IgD-negative memory B cell (primary cell): Measurements from ENCODE around the gene ARHGEF6. TPM values are rescaled to one million over a fixed set of nuclear protein-coding genes. Genes with fewer than 3 reads are reported as not detected.

Experiments used
- H3K27ac Mint-ChIP-seq, 3 donors: one replicate each; pipeline ENCODE4 v1.8.0; 2020 to 2022; ENCODE audit warnings: mild to moderate bottlenecking in 3 of 3, mixed read lengths in 3 of 3, moderate library complexity in 1 of 3
- H3K27me3 Mint-ChIP-seq: one replicate; pipeline ENCODE4 v1.8.0; 2021; ENCODE audit warnings: mixed read lengths
- H3K36me3 Mint-ChIP-seq: one replicate; pipeline ENCODE4 v1.8.0; 2020; ENCODE audit warnings: mild to moderate bottlenecking, mixed read lengths
- H3K4me1 Mint-ChIP-seq, 3 donors: one replicate each; pipeline ENCODE4 v1.8.0; 2020 to 2022; ENCODE audit warnings: mixed read lengths in 3 of 3, mild to moderate bottlenecking in 1 of 3
- H3K4me3 Mint-ChIP-seq, 4 donors: one replicate each; pipeline ENCODE4 v1.8.0; 2020 to 2022; ENCODE audit warnings: mild to moderate bottlenecking in 4 of 4, mixed read lengths in 4 of 4, moderate library complexity in 3 of 4
- H3K9me3 Mint-ChIP-seq, 3 donors: one replicate each; pipeline ENCODE4 v1.8.0; 2020 to 2021; ENCODE audit warnings: mixed read lengths in 3 of 3, mild to moderate bottlenecking in 1 of 3
- polyA plus RNA-seq: library from polyadenylated mRNA; unstranded; fragments of 300-500 nt; fragmentation: Illumina TruSeq; gene quantifications from one replicate; pipeline ENCODE4 v1.2.3, GENCODE V29; 2021

The ARHGEF6 gene
- polyA plus RNA-seq, 1 donor from 2014 or later = 39.6 TPM

DNA sequence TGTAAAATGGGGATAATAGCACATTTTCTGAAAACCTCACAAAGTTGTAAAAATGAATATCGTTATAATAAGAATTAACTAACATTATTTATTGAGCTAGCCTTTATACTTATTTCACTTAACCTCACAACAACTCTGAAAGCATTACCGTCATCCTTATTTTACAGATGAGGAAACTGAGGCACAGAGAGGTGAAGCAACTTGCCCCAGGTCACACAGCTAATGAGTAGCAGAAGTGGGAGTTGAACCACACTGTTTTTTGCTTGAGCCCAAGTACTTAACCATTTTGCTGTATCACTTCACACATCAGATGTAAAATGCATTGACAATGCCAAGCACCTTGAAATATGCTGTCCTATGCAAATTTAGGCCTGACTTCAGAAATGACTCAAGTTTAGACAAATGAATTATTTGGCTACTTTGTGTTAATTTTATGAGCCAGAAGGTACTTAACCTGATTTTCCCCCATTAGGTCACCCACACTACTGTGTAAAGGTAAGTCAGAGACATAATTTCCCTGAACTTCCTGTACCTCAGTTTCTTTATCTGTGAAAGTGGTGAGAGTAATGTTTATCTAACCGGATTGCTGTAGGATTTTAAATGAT lies 109.6 kb downstream of the ARHGEF6 start:
- Mint-ChIP-seq H3K27me3 (no peaks in the 10 kb centered on the region), H3K9me3 (peaks cover 0 to 1% (median 0%) of the 10 kb centered on the region in 3 donors), H3K4me3 (no peak overlapping the region), H3K27ac (peak overlapping the region in 2 of 3 donors; percentile 11 to 54), H3K4me1 (peaks cover 7 to 9% (median 9%) of the 10 kb centered on the region in 3 donors), H3K36me3 (peaks cover 9% of the 10 kb centered on the region)

DNA sequence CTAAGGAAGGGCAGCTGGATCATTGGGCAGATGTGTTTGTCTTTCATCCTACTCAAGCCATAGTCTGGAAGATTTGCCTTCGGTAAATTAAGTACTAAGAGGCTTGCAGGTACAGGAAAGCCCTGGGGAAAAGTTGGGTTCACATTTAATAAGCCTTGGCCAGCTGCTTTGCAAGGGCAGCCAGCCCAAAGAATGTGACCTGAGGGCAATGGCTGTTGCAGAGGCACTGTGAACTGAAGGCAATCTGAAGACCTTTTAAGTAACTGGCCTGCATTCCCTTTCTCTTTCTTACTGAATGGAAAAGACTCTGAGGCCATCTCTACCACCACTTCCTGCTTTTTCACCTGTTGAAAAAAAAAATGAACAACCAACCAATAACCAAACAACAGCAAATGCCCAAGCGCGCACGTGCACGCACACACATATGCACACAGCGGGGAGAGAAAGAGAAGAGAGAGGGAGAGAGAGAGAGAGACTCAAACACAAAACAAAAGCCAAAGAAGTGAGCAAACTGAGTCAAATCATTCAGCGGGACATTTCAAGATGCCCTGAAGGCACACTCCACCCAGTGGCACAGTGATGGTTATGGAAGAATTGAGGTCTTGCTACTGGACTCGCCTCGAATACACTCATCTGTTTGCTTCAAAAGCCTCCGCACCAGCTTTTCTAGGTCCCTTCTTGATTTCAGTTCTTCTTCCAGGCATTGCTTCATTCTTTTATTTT lies 113.1 kb downstream of the ARHGEF6 start:
- Mint-ChIP-seq H3K4me1 (peaks cover 2 to 11% (median 5%) of the 10 kb centered on the region in 3 donors), H3K27ac (peak overlapping the region in 1 of 3 donors; percentile 40), H3K4me3 (peak overlapping the region in 1 of 4 donors; percentile 13), H3K9me3 (peaks cover 0 to 1% (median 0%) of the 10 kb centered on the region in 3 donors), H3K27me3 (no peaks in the 10 kb centered on the region), H3K36me3 (peaks cover 9% of the 10 kb centered on the region)

DNA sequence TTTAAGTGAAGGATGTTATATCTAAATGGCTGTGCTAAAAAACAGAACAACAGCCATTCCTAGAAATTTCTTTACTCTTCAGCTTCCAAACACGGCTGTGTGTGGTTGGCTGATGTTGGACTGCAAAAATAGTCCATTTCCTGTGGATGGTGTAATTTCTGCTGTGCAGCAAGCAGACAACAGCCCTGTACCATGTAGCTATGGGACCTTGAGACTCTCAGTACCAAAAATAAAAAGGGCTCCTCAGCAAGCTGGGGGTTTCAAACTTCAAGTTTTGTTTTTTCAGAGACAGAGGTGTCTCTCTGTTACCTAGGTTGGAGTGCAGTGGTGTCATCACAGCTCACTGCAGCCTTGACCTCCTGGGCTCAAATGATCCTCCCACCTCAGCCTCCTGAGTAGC lies 114.6 kb downstream of the ARHGEF6 start:
- Mint-ChIP-seq H3K36me3 (peaks cover 6% of the 10 kb centered on the region), H3K4me3 (no peak overlapping the region)

DNA sequence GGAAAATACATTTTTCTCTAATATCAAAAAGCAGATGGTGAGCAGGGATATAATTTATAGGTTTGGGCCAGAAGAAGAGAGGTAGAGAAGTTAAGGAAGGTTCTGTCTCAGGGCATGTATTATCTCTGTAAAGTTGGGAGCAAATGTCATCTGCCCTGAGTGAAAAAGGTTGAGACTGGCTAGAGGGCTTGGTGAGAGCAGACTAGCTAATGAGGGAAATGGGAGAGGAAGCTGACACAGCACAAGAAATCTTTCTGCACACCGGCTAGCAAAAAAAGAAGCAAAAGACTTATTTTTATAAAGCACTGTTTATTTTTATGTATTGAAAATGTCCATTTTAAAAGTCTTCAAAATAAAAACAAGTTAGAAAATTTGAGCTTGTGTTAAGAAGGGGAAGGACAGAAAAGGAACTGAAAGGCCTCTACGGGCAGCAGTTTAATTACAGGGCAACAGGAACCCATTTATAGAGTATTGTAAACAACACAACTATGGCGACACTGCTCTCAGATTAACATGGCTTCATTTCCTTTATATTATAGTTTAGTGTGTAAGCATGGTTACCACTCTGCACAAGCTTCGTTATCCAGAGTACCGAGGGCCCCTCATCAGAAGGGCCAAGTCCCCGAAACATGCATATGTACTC lies 115.4 kb downstream of the ARHGEF6 start:
- Mint-ChIP-seq H3K36me3 (peaks cover 6% of the 10 kb centered on the region), H3K9me3 (peaks cover 0 to 1% (median 0%) of the 10 kb centered on the region in 3 donors), H3K4me3 (peak overlapping the region in 1 of 4 donors; percentile 38), H3K27ac (peak overlapping the region in 2 of 3 donors; percentile 57 to 82), H3K4me1 (peaks cover 2 to 13% (median 5%) of the 10 kb centered on the region in 3 donors), H3K27me3 (no peaks in the 10 kb centered on the region)

More for the DNA sequence above, 114.6 kb downstream of the ARHGEF6 start:
- Mint-ChIP-seq H3K27me3 (no peaks in the 10 kb centered on the region), H3K27ac (peak overlapping the region in 1 of 3 donors; percentile 82), H3K9me3 (peaks cover 0 to 1% (median 0%) of the 10 kb centered on the region in 3 donors), H3K4me1 (peaks cover 2 to 11% (median 5%) of the 10 kb centered on the region in 3 donors)

DNA sequence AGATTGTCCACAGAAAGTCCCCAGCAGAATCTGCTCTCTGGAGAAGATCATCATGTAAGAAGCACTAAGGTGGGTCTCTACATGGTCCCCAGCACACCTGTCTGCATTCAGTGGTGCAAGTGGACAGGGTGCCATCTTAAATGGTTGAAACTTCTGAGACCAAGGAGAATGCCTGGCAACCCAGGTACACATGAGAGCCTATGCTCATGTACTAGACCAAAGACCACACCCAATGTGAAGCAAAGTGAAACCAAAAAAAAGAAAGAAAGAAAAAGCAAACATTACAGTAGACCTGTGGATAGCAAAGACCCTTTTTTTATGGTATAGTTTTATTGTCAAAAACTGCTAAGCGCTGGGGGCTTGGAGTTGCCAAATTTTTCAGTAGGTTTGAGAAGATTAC lies 117.8 kb downstream of the ARHGEF6 start:
- H3K9me3 Mint-ChIP-seq = no peaks in the 10 kb centered on the region
- no peak overlapping the region for H3K4me3 Mint-ChIP-seq
- peaks cover 2% of the 10 kb centered on the region for H3K36me3 Mint-ChIP-seq
- H3K27ac Mint-ChIP-seq = peak overlapping the region in 1 of 3 donors; percentile 45
- H3K4me1 Mint-ChIP-seq = peaks cover 9 to 13% (median 13%) of the 10 kb centered on the region in 3 donors
- H3K27me3 Mint-ChIP-seq = no peaks in the 10 kb centered on the region

DNA sequence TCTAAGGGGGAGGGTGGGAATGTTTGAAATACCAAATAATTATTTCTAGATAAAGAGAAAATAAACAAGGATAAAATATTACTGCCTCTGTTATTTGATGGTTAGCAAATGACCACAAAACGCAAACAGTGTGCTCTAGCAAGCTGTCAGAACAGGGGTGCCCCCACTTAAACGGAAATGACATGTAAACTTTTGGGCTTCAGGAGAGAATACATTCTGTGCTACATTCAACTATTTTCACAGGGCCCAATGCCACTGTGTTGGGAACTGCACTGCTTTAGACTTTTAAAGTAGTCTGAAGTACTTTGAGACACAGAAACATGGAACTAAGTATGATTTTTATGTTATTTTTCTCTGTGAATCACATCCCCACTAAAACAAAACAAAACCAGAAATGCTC lies 118.6 kb downstream of the ARHGEF6 start:
- H3K27me3 Mint-ChIP-seq = no peaks in the 10 kb centered on the region
- no peak overlapping the region for H3K4me3 Mint-ChIP-seq
- H3K9me3 Mint-ChIP-seq = no peaks in the 10 kb centered on the region
- H3K36me3 Mint-ChIP-seq = peaks cover 2% of the 10 kb centered on the region
- H3K4me1 Mint-ChIP-seq = peaks cover 9 to 14% (median 13%) of the 10 kb centered on the region in 3 donors
- peak overlapping the region in 1 of 3 donors; percentile 63 for H3K27ac Mint-ChIP-seq

DNA sequence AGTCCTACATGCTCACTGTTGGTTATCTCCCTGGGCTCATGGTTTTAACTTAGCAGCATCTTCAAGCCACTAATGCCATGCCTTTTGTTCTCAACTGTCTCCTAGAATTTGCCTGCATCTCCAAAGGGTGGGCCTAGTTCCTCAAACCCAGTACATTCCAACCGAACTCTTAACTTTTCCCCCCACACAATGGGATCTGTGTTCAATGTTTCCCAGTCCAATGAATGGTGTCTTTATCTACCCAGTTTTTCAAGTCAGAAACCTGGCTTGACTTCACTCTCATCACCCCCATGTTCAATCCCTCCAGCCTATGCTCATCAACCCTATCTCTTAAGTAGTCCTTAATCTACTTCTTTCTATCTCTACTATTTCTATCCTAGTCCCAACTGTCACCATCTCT lies 119.8 kb downstream of the ARHGEF6 start:
- Mint-ChIP-seq H3K9me3 (no peaks in the 10 kb centered on the region), H3K36me3 (no peaks in the 10 kb centered on the region), H3K27me3 (no peaks in the 10 kb centered on the region), H3K4me3 (no peak overlapping the region), H3K27ac (peak overlapping the region in 1 of 3 donors; percentile 5), H3K4me1 (peaks cover 9 to 14% (median 13%) of the 10 kb centered on the region in 3 donors)

DNA sequence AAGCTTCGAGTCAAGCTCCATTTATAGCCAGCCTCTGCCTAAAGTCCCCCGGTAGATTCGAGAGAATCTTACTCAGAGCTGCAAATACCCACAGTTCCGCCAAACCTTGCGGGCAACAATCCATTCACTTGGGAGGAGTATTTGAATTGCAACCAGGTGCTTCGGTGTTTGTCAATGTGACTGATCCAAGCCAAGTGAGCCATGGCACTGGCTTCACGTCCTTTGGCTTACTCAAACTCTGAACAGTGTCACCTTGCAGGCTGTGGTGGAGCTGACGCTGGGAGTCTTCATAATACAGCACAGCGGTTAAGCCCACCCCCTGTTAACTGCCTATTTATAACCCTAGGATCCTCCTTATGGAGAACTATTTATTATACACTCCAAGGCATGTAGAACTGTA lies 121.6 kb downstream of the ARHGEF6 start:
- Mint-ChIP-seq H3K27ac (no peak overlapping the region), H3K27me3 (no peaks in the 10 kb centered on the region), H3K4me1 (peaks cover 7 to 8% (median 7%) of the 10 kb centered on the region in 3 donors), H3K9me3 (no peaks in the 10 kb centered on the region), H3K4me3 (no peak overlapping the region), H3K36me3 (no peaks in the 10 kb centered on the region)

DNA sequence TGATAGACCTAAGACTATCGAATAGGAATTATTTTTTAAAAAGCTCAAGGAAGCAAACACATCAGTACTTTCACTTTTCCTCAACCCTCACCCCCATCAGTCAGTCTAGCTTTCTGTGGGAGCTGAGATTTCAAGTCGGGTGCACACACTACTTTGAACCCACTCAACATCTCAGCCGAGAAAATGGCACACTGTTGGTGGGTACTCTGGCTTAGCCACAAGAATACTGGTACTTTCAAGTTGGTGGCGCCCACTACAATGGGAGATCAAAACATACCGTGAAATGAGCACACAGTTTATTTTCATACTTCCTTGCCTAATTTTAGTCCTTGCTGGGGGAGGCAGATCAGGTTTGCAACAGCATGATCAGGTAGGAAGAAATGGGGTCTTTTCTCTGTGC lies 122.6 kb downstream of the ARHGEF6 start:
- no peaks in the 10 kb centered on the region for H3K36me3 Mint-ChIP-seq
- H3K9me3 Mint-ChIP-seq = no peaks in the 10 kb centered on the region
- peak overlapping the region in 1 of 3 donors; percentile 27 for H3K27ac Mint-ChIP-seq
- peak overlapping the region in 2 of 4 donors; percentile 36 to 55 for H3K4me3 Mint-ChIP-seq
- H3K27me3 Mint-ChIP-seq = no peaks in the 10 kb centered on the region
- H3K4me1 Mint-ChIP-seq = peaks cover 5 to 8% (median 7%) of the 10 kb centered on the region in 3 donors

DNA sequence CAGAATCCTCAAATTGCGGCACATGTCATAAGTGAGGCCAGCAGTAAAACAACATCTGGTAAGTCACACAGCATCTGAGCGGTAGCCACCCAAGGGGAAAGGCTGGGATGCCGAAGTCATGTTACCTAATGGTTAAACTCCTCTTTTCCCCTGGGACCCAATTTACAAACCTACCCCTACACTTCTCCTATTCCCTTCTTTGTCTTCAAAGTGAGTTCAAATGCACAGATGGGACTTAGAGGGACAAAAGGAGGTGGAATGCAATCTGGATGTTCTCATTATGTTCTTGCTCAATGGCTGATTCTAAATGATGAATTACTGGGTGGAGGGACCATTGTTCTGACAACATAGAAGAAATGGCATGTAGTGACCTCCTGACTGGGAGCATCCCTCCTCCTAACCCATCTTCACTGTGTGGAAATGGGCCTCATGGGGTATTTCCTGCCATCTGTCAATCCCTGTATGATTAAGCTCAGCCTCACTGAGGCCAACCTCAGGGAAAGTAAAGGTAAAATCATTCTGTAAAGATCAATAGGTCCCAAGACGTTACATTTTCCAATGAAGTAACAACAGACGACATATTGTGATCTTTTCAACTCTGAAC lies 124.3 kb downstream of the ARHGEF6 start:
- no peaks in the 10 kb centered on the region for H3K36me3 Mint-ChIP-seq
- no peak overlapping the region for H3K4me3 Mint-ChIP-seq
- no peaks in the 10 kb centered on the region for H3K9me3 Mint-ChIP-seq
- no peaks in the 10 kb centered on the region for H3K27me3 Mint-ChIP-seq
- H3K27ac Mint-ChIP-seq = no peak overlapping the region
- peaks cover 5 to 8% (median 7%) of the 10 kb centered on the region in 3 donors for H3K4me1 Mint-ChIP-seq

DNA sequence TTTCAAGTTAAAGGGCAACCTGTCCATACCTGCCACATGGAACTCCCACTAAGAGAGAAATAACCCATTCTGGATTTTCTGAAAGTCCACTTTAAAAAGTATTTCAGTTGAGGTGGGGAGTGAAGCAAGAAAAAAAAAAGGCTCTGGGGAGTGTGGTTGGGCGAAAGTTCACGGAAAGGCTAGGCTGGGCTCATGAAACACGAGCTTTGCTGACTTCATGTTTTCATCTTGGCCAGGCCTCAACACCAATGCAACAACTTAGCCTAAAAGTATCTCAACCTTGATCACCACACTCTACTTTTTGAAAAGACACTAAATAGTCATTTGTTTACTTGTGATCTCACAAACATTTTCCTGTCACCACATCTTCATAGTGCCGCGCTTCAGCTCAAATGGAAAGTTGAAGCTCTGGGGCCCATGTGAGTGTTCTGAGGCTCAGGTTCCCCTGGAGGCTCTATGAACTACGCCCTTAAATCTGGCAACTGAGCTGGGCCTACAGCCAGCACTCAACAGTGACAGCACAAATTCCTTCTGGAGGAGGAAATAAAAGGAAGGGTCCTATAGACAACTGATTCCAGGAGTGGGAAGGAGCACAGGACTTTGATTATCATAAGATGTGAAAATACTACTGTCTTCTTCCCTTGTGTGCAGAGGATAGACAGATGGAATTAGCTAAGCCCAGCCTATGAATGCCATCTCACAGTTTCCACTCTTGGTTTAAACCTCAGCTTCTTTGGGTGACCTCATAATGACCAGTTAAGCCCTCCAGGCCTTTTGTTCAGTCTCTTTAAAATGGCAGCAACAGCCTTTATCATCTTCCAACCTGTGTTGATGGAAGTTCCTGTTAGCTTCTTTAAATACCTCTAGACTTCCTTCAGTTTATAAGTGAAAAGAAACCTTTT lies 127.7 kb downstream of the ARHGEF6 start:
- H3K27ac Mint-ChIP-seq = peak overlapping the region in 1 of 3 donors; percentile 11
- peaks cover 2% of the 10 kb centered on the region for H3K36me3 Mint-ChIP-seq
- H3K4me1 Mint-ChIP-seq = peaks cover 0 to 3% (median 0%) of the 10 kb centered on the region in 3 donors
- no peaks in the 10 kb centered on the region for H3K27me3 Mint-ChIP-seq
- no peaks in the 10 kb centered on the region for H3K9me3 Mint-ChIP-seq
- H3K4me3 Mint-ChIP-seq = no peak overlapping the region

DNA sequence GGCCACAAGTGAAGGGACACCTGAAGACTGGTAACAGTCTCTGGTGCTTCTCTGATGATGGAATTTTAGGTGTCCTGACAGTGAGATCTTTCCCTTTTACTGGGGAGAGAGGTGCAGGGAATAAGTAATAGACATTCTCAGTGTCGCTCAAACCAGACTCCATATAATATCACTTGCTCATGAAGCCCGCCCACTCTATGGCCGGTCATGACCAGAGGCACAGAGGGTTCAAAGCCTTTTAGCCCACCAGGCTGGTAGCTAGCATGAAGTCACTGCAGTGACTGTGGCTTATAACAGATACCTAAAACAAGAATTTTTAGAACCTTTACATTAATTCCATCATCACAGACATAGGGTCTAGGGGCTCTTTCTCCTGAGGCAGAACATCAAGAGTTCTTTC lies 129.9 kb downstream of the ARHGEF6 start:
- H3K4me1 Mint-ChIP-seq = no peaks in the 10 kb centered on the region
- H3K4me3 Mint-ChIP-seq = peak overlapping the region in 2 of 4 donors; percentile 2 to 48
- peaks cover 2% of the 10 kb centered on the region for H3K36me3 Mint-ChIP-seq
- H3K9me3 Mint-ChIP-seq = peaks cover 0 to 1% (median 0%) of the 10 kb centered on the region in 3 donors
- H3K27ac Mint-ChIP-seq = no peak overlapping the region
- no peaks in the 10 kb centered on the region for H3K27me3 Mint-ChIP-seq

DNA sequence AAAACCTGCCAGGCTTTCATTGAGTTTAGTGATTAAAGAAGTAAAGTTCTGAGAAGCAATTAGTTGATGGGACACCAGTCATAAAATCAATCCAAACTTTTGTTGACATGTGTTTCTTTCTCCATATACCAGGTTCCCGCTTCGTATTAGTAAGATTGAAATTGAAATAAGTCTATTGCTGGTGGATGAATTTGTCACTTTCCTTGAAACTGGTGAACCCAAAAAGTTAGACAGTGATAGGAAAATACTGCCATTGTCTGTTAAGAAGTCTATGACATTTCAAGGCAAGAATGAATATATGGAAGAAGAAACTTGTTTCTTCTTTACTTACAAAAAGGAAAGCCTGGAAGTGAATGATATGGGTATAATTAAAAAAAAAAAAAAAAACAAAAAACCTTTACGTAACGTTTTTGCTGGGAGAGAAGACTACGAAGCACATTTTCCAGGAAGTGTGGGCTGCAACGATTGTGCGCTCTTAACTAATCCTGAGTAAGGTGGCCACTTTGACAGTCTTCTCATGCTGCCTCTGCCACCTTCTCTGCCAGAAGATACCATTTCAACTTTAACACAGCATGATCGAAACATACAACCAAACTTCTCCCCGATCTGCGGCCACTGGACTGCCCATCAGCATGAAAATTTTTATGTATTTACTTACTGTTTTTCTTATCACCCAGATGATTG lies 132.9 kb downstream of the ARHGEF6 start, which contains the start of gene CD40LG:
CD40LG (plus strand) TSS at position 482 of the 684 bp plus-strand sequence; CDS start at position 573, 91 bp downstream.
- Mint-ChIP-seq H3K4me1 (no peaks in the 10 kb centered on the region), H3K4me3 (peak within 1 kb of the TSS in 2 of 4 donors; percentile 24 to 59), H3K27ac (no peak within 1 kb of the TSS), H3K27me3 (no peaks in the 10 kb centered on the region), H3K36me3 (peaks cover 2% of the 10 kb centered on the region), H3K9me3 (peaks cover 0 to 1% (median 0%) of the 10 kb centered on the region in 3 donors)
